ENCODE results near the gene COL4A6.

COL4A6 gene

GRCh38 chrX:108122748-108123147, 315.5 kb downstream of the COL4A6 start:
- DNase-seq (ENCODE audit: extremely low read depth, low read depth) = peak; percentile 19
- no peak for TF ChIP-seq CTCF (IDR thresholded peaks at IDR 0.05; ENCODE audit: low read depth, low read length)

DNA sequence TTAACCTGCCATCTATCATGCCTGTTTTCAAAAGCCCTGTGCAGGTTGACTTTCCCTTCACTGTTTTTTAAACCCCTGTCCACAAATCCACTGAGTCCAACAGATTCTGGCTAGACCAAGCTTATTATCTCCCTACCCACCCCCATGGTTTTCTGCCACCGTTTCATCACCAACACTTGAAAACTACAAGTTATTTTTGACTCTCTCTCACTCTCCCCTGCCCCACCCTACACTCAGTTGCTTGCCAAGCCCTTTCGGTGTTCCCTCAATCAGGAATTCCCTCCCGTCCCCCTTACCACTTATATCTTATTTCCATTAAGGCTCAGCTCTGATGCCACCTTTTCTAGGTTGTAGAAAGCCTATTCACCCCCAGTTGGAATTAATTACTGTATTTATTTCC, 316.9 kb downstream of the COL4A6 start:
- DNase-seq (ENCODE audit: extremely low read depth, low read depth) = no peak
- TF ChIP-seq CTCF (IDR thresholded peaks at IDR 0.05; ENCODE audit: low read depth, low read length) = no peak

DNA sequence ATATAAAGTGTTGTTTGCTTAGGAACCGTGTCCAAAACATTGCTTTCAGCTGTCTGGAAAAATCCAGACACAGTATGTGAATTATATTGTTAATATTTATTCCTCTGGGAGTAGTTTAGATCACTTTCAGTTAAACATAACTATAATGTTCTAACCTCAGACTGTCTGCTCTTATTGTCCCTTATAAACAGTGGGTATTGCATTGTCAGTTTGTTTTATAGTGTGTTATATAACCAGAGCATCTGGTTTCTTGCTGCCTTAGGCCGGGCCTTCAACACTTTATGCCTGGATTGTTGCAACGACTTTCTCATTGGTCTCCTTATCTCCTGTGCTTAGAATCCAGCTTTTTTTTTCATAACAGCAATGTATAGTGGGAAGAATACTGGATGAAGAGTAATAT, 320.2 kb downstream of the COL4A6 start:
- no peak for TF ChIP-seq CTCF (IDR thresholded peaks at IDR 0.05; ENCODE audit: low read depth, low read length)
- DNase-seq (ENCODE audit: extremely low read depth, low read depth) = no peak

GRCh38 chrX:108114541-108114940, 323.7 kb downstream of the COL4A6 start:
- DNase-seq (ENCODE audit: extremely low read depth, low read depth) = no peak
- no peak for TF ChIP-seq CTCF (IDR thresholded peaks at IDR 0.05; ENCODE audit: low read depth, low read length)
